Mucosa of gallbladder (tissue), 1 donor: ENCODE measurements around the gene ZNF879. TPM values are rescaled to one million over a fixed set of nuclear protein-coding genes. Genes with fewer than 3 reads are reported as not detected.

Source experiments
- DNase-seq: peaks from one replicate; pipeline ENCODE4 v3.0.0-alpha.2; 2020; ENCODE audit warnings: low spot score
- total RNA-seq: library from RNA; stranded (reverse); gene quantifications from one replicate; pipeline ENCODE4 v1.2.1, GENCODE V29; 2021
- donor health status: DM: no; HTN: no; CAD: no.

Gene ZNF879
- total RNA-seq, 1 donor from 2014 or later, result 5.1 TPM

GRCh38 chr5:179008667-179009066, 14.9 kb upstream of the ZNF879 start:
- DNase-seq, result no peak

- no peak for DNase-seq
These were observed 9.5 kb downstream of the ZNF879 start for GRCh38 chr5:179033004-179033580.

GRCh38 chr5:179044765-179045164, 21.2 kb downstream of the ZNF879 start:
- DNase-seq, result no peak

GRCh38 chr5:179051784-179052183, 28.2 kb downstream of the ZNF879 start:
- no peak for DNase-seq

- no peak for DNase-seq
These were observed 30.6 kb downstream of the ZNF879 start for GRCh38 chr5:179054036-179054785.

GRCh38 chr5:179054876-179055275, 31.3 kb downstream of the ZNF879 start:
- DNase-seq, result no peak

GRCh38 chr5:179055436-179055835, 31.8 kb downstream of the ZNF879 start:
- no peak for DNase-seq

GRCh38 chr5:179055841-179056240, 32.2 kb downstream of the ZNF879 start:
- no peak for DNase-seq

- DNase-seq, result peak; percentile 86
These were observed 36.8 kb downstream of the ZNF879 start, which contains the start of gene ZNF354C for GRCh38 chr5:179060116-179061008. ZNF354C (plus strand) TSS chr5:179060373; CDS start chr5:179062069, 1,696 bp downstream.

GRCh38 chr5:179061025-179061424, 37.4 kb downstream of the ZNF879 start:
- no peak for DNase-seq

GRCh38 chr5:179065703-179066102, 42.1 kb downstream of the ZNF879 start:
- no peak for DNase-seq

GRCh38 chr5:179079165-179079987, 55.8 kb downstream of the ZNF879 start:
- DNase-seq, result no peak

GRCh38 chr5:179080724-179081123, 57.1 kb downstream of the ZNF879 start:
- no peak for DNase-seq

Other genes with a start within 250 kb of the ZNF879 start
- 14.6 TPM for gene ZNF354B, start 163.9 kb upstream of the ZNF879 start, total RNA-seq
- gene ZFP2, start 127.9 kb upstream of the ZNF879 start, total RNA-seq, result 2.3 TPM
- gene ZNF454, start 82.6 kb upstream of the ZNF879 start, total RNA-seq, result 5.6 TPM
- gene GRM6, start 28.5 kb upstream of the ZNF879 start, total RNA-seq, result not detected
- gene ZNF354C, start 36.6 kb downstream of the ZNF879 start, total RNA-seq, result 6.9 TPM